GM12873 (cell line): ENCODE results near the gene ERF.

Experiments
- CTCF ChIP-seq: IDR thresholded peaks from 2 replicates; pipeline ENCODE4 v1.5.1; 2012; ENCODE audit warnings: low read depth, mild to moderate bottlenecking, moderate library complexity, low read length, control low read depth; ENCODE audit not compliant: insufficient read depth; ENCODE audit errors: missing control alignments

The ERF gene

GRCh38 chr19:42290136-42290522 is 35.2 kb upstream of the ERF start:
- no peak for TF ChIP-seq CTCF

- no peak for TF ChIP-seq CTCF
These were observed 34.7 kb upstream of the ERF start for GRCh38 chr19:42289556-42290041.

- TF ChIP-seq CTCF = no peak
These were observed 34.1 kb upstream of the ERF start for GRCh38 chr19:42288881-42289555.

- no peak for TF ChIP-seq CTCF
These were observed 33.5 kb upstream of the ERF start for GRCh38 chr19:42288387-42288786.

- no peak for TF ChIP-seq CTCF
These were observed 32.8 kb upstream of the ERF start for GRCh38 chr19:42287827-42288107.

- TF ChIP-seq CTCF = no peak
These were observed 32.3 kb upstream of the ERF start for GRCh38 chr19:42287017-42287826.

- TF ChIP-seq CTCF = no peak
These were observed 31.6 kb upstream of the ERF start for GRCh38 chr19:42286349-42287016.
